GM19395 (cell line): ENCODE measurements around the gene ST3GAL4.
A peak's percentile ranks its signal among the peaks of the same experiment; 100 is the strongest.
"Not testable (repeated sequence)": the region's sequence is repeated elsewhere in the genome, so short reads cannot be mapped to it uniquely, and the experiment has no call there.

ENCODE experiments used
- ATAC-seq: cut with Tn5 transposase; IDR thresholded peaks from one replicate; pipeline ENCODE4 v1.9.1; 2021; ENCODE audit warnings: mild to moderate bottlenecking, moderate library complexity; ENCODE audit not compliant: unreplicated experiment

Gene ST3GAL4

DNA sequence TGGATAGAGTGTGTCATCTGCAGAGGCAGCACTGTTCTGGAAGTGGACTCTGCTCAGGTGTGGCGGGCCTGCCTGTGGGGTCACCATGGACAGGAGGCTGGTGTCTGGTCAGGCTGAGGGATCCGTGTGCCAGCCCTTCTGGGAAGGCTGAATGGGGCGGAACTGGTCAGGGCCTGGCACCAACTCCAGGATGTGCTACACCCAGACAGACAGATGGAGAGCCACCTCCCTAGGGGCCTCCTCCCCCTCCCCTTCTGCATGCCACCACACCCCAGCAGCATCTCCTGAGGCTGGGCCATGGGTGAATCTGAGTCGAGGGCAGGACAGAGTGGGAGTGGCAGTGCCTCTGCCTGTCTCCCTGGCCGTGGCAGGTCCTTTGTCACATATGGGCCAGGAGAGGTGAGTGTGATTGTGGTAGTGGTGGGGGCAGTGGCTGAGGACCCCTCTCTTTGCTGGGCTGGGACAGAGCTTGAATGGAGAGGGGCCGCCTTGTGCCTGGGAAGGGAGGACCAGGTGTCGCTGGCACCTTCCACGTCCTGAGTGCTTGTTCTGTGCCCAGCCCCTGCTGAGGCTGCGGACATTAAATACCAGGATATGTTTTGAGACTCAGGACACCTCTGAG, 29.1 kb downstream of the ST3GAL4 start:
- no peak for ATAC-seq

DNA sequence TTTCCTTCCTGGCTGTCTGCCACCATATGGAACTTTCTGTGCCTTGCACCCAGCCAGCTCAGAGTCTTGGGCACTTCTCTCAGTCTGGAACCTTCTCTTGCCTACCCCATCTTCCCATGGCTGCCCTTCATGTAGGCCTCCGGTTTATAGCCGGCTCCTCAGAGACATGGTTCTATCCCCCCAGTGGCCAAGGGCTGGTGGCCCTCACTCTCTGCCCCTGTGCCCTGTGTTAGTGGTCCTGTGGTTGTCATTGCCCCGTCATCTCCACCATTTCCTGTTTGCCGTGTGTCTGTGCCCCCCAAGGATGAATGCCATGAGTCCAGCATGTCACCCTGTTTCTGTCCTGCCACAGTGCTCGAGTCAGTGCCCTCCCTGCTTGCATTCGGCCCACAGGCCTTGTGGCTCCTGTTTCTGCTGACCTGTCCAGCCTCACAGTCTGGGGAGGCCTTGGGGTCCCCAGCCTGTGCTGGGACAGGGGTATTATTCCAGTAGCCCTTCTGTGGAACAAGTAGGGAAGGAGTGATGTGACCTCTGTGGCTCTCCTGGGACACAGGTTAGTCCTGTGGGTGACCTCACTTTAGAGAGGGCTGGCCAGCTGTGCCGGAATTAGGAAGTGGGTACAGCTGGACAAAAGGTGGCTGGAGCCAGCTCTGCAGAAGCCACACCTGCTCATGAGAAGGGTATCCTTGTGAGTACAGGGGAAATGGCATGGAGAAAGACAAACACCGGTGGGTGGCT, 30.7 kb downstream of the ST3GAL4 start:
- ATAC-seq, result no peak

DNA sequence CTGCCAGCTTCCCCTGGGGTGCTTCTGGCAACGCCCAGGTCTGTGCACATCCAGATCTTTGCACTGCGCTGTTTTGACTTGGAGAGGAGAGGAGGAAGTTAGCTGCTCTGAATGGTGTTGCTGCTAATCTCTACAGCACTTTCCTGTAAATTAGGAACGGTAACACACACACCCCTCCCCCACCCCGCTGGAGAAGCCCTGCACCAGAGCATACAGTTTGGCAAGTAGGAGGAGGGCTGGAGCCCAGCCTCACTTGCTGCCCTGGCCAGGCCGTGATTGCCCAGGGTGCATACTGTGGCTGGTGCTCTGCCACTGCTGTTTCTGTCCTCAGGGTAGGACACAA, 31.2 kb downstream of the ST3GAL4 start:
- not testable (repeated sequence) for ATAC-seq

DNA sequence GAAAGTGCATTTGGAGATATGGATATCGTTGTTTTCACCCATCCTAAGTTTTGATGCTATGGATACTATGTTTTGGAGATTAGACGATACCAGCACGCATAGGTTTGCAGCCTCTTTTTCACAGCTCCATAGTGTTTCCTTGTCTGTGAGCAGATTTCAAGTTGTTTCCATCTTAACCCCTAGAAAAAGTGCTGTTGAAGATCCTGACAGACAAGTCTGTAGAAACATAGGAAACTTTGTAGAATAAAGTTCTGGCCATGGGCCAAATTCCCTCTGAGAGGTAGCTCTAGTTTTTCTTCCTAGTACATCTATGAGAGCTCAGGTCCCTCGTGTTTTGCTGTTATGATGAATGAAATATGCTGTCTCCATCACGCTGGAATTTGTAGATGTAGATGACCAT, 32.4 kb downstream of the ST3GAL4 start:
- ATAC-seq, result no peak

DNA sequence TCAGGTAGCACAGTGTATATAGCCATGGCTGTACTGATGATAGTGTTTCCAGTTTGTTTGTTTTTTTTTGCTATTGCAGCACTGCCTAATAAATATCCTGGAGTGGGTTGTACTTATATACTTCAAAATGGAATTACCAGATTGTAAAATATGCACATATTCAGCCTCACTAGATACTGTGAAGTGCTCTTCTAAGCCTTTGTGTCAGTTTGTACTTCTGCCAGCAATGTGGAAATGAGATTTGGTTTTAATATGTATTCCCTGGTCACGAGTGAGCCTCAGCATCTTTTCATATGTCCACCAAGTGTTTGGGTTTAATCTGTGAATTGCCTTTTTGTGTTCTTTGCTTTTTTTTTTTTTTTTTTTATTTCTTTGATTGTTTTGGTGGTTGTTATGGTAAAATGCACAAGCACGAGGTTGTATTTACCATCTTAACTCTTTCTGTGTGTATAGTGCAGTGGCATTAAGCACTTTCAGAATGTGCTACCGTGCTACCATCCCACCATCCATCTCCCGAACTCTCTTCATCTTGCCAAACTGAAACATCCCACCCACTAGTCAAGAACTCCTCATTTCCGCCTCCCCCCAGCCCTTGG, 34.9 kb downstream of the ST3GAL4 start:
- ATAC-seq, result no peak

DNA sequence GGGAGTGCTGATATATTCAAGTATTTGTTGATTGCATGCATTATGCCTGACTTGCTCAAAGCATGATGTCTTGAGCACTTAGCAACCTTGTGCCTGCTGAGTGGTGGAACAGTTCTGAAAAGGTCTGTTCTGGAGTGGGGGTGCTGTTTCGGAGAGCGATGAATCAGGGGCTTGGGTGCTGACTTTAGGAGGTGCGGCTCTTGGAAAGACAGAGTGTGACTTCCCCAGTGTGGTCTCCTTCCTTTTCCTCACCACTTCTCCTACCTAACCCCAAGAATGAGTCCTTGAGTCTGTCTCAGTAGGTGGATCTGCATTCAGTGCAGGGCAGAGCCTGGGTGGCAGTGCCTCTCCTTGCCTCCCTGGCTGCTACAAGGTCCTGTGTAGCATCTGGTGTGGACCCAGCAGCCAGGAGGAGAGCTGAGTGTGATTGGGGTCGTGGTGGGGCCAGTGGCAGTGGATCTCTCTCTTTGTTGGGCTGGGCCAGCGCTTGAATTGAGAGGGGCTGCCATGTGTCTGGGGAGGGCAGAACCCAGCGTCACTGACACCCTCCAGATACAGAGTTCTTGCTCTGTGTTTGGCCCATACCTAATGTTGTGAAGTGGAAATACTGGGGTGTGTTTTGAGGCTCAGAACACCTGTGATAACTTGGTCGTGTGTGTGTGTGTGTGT, 35.9 kb downstream of the ST3GAL4 start:
- no peak for ATAC-seq

DNA sequence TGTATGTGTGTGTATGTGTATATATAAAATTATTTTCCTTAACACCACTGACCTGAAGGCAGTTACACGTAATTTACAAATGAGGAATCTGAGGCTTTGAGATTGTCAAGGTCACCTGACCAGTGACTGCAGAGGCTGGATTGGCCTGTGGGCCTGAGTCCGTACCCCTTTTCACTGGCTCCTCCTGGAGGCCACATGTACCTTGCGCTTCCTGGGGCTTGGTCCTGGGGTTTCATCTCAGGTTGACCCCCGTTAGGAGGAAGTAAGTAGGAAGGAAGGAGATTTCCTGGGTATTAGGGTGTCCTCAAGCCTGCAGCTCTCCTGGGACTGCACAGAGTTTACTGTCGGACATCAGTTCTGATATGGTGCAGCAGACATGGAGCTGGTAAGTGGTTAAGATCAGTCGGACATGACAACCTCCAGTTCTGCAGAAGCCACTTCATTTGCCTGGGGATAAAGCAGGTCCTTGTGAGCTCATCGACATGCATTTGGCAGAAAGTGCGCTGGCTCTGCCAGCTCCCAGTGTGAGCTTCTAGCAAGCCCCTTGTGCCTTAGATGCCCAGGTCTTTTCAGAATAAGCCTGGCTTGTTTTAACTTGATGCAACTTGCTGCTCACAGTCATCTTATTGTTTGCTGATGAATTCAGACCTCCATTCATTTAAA, 36.6 kb downstream of the ST3GAL4 start:
- peak; percentile 76 for ATAC-seq

DNA sequence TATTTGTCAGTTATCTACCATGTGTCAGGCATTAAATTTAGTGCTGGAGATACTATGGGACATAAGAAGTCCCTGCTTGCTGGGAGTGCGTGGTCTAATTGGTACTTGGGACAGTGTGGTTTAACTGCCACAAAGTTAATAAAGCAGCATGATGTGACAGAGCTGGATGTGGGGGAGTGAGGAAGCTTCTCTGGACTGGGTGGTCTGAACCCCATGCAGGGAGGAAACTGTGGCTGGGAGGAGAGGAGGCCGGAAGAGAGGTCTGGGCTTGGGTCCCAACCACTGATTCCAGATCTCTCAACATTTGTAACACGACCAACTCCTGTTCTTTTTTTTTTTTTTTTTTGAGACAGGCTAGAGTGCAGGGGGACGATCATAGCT, 37.1 kb downstream of the ST3GAL4 start:
- ATAC-seq, result peak; percentile 25

DNA sequence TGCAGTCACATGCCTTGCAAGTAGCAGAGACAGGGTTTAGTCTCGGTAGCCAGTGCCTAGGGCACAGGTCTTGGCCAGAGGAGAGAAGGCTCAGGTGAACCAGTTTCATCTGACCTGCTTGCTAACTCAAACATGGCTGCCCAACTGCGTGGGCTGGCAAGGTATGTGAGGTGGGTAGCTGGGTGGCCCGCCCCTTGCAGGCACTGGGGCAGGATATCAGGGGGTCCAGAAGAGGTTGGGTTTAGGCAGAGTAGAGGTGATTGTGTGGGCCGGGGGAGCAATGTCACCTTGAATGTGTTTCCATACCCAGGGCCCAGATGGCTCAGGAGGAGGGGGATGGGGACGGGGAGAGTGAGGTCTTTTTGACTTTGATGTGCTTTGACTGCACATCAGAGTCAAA, 37.7 kb downstream of the ST3GAL4 start:
- ATAC-seq, result no peak

DNA sequence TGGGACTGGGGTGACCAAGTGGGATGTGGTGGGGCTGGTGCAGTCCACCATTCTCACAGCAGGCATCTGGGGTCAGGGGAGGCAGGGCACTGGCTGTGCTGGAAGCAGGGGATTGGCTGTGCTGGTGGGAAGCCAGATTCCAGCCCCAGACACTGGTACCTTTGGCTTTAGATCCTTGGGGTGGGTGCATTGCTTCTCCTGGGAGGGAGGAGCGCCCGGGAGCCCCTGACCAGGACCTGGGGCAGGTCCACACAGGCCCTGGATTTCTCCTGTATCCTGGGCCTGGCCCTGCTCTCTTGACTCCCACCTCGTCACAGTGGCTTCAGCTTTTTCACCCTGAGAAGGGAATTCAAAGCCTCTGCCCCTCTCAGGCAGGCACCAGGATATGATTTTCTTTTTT, 38.5 kb downstream of the ST3GAL4 start:
- ATAC-seq, result no peak

DNA sequence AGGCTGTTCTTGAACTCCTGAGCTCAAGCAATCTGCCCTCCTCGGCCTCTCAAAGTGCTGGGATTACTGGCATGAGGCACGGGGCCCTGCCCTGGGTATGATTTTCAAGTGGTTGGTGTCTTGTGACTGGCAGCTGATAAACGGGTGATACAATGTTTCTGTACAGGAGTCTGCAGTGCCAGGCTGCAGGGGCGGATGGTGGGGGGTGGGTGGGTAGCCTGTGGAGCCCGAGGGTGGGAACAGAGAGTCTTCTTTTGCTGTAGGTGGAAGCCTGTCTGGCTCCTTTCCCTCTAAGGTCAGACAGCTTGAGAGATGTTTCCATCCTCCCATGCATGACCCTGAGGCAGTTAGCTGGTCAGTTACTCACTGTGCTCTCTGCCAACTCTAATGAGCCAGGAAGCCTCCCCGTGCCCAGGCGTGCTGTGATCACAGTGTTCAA, 39.2 kb downstream of the ST3GAL4 start:
- not testable (repeated sequence) for ATAC-seq

DNA sequence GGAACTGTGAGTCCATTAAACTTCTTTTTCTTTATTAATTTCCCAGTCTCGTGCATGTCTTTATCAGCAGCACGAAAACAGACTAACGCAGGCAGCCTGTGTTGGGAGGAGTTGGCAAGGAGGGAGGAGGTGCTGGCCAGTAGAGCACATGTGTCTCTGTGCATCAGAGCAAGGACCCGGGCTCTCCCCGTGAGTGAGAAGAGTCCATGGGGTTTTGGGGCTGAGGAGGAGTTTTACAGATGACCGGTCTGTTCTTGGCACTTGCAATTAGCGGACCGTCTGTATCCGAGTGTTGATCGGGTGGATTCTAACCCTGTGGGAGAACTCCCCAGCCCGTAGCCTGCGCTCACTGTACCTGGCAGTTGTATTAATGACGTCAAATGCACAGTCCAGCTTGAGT, 40.3 kb downstream of the ST3GAL4 start:
- not testable (repeated sequence) for ATAC-seq

DNA sequence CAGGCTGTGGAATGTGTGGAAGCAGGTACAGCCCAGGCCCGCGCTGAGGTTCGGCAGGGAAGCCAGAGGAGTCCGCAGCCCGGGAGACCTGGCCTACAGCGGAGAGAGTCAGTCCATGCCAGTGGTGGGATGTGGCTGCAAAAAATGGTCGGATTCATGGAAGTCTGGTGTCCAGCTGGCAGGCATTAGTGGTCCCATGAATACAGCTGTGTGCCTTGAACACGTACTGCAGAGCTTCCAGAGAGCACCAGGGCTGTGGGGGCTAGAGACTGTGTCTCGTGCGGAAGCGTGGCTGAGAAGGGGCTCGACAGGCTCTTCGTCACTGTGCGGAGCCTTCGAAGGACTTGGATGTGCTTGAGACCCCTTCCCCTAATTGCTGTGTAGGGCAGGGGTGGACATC, 40.8 kb downstream of the ST3GAL4 start:
- ATAC-seq, result not testable (repeated sequence)

DNA sequence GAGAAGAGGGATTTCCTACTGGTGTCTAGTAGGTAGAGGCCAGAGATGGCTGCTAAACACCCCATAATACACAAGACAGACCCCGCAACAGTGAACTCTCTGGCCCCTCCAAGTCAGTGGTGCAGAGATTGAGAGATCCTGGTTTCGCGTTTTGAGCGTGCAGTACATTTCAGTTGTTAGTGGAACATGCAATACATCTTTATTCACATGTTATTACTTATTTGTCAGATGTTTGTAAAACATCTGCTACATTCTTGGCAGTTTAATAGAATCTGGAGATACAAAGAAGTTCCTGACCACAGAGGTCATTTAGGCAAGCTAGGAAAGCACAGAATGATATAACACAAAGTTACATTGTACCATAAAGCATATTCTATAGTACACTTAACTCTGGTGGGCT, 41.5 kb downstream of the ST3GAL4 start:
- ATAC-seq, result no peak

DNA sequence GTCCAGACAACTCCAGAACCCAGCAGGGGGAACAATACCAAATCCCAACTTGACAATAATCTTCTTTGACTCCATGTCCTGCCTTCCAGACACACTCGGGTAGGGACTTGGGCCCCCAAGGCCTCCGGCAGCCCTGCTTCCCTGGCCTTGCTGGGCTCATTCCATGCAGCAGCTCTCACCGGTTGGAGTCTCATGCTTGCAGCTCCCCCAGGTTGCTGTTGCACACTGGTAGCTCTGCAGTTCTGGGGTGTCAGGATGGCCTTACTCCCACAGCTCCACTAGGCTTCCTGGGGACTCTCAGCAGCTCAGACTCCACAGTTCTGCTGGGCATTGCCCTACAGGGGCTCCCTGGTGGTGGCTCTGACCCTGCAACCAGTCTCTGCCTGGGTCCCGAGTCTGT, 42.8 kb downstream of the ST3GAL4 start:
- no peak for ATAC-seq

DNA sequence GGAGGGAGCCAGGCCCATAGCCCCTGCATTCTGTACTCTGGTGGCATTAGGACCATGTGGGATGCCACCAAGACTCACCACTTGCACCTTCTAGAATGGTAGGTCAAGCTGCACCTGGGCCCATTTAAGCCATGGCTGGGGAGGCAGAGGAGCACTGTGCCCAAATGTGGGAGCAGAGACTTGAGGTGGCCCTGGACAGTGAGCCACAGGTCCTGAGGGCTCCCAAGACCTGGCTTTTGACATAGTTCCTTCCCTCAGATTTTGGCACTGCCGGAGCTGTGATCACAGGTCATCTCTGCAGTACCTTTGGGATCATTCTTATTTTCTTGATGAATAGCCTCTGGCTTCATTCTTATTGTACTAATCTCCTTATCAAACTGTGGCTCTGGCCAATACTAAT, 43.2 kb downstream of the ST3GAL4 start:
- ATAC-seq, result no peak

DNA sequence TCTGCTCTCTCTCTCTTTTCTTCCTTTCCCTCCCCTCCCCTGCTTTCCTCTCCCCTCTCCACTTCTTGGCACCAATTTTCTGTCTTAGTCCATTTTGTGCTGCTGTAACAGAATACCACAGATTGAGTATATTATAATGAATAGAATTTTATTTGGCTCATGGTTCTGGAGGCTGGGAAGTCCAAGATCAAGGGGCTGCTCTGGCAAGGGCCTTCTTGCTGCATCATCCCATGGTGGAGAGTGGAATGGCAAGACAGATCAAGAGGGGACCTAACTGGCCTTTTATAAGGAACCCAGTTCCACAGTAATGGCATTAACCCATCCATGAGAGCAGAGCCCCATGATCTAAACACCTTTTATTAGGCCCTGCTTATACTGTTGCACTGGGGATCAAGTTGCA, 44.5 kb downstream of the ST3GAL4 start:
- no peak for ATAC-seq

DNA sequence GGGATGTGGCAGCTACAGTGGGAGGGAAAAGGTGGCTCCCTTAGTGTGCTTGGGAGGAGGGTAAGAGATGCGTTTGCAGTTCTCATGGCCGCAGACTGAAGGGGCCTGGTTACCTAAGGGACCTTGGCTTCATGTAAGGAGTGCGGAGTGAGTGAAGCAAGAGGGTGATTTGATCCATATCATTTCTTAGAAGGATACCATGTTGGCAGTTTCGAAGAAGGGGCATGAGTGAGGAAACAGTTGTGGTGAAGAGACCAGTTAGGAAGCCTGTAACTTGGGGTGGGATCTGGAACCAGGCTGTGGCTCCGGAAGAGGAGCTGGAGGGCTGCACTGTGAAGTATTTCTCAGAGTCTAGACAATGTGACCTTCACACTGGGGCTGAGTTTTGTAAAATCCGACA, 45.0 kb downstream of the ST3GAL4 start:
- no peak for ATAC-seq

DNA sequence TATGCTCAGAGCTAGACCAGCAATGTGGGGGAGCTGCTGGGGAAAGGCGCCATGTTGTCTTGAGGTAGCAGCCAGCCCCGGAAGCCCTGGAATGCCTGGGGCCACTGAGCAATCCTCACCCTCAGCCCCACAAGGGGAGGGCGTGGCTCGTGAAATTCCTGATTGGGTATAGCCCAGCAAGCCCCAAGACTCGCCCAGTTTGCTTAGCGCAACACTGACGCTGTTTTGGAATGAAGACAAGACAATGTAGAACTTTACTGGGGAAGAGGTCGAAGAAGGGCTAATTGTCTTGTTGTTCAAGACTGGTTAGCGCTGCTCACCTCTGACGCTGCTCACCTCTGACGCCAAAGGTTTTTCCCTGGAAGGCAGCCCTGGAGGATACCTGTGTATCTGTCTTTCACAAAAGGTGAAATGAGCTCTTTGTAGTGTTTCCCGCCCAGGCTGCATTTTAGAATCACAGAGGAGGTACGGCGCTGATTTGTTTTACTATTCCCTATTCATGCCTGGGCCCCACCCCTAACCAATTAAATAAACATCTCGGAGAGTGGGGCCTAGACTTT, 47.6 kb downstream of the ST3GAL4 start:
- no peak for ATAC-seq

DNA sequence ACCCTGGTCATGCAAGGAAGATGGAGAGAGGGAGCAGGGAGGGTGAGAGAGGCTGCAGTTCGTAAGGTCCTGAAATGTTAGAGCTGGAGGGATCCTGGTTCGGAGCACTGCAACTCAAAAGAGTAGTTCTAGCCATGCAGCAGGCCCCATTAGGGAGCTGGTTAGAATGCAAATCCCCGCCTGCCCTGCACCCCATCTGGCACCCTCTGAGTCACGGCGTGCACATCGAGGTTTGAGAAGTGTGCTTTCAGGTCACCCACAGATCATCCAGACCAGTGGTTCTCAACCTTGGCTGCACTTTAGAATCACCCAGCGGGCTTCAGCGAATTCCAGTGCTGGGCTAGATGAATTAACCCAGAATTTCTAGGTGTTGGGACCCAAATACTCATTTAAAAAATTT, 48.2 kb downstream of the ST3GAL4 start:
- peak; percentile 92 for ATAC-seq

DNA sequence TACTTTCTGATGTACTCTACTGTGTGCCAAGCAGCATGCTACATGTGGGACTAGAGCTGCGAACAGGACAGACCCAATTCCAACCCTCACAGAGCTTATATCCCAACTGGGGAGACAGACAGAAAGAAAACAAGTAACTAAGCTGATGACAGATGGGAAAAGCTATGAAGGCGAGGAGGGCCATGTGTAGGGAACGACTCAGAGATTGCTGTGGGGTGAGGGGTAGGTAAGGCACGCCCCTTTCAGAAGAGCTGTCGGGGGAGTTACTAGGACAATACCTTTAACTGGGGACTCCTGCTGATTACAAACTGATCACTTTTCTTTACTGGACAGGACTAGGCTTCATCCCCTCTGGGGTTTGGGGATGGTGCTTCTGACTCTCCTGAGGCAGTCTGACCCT, 48.9 kb downstream of the ST3GAL4 start:
- no peak for ATAC-seq
